GM12878 (cell line): ENCODE data around the gene CNKSR3. TPM values are rescaled to one million over a fixed set of nuclear protein-coding genes. Genes with fewer than 3 reads are reported as not detected.

Experiments used
- ATAC-seq: fragments of 200-7000 bp; cut with Tn5 transposase; 3 replicates; pipeline ENCODE4 v1.9.1; 2020; ENCODE audit warnings: mild to moderate bottlenecking, moderate library complexity
- BruUV-seq: library from RNA; stranded (reverse); fragments of 400-500 nt; replicated peaks from 2 replicates; lab custom pipeline; 2021; lab: Mats Ljungman, UMichigan
- CTCF ChIA-PET: fragments of 300-600 bp; sonication (Branson Sonifier 250); formaldehyde crosslinking; extraction: SDS; loops from one replicate; lab custom pipeline; 2021; ENCODE audit warnings: inconsistent platforms; lab: Yijun Ruan, JAX
- POLR2A ChIA-PET: fragments of 350-600 bp; formaldehyde crosslinking; extraction: SDS; loops from one replicate; lab custom pipeline; 2021; ENCODE audit warnings: inconsistent platforms; lab: Charles Lee
- RAD21 ChIA-PET: fragments of 300-600 bp; sonication (Branson Sonifier 250); formaldehyde crosslinking; loops from one replicate; lab custom pipeline; 2023; ENCODE audit warnings: antibody characterized with exemption; ENCODE audit not compliant: unreplicated experiment; lab: Charles Lee
- SMC1A ChIA-PET: fragments of 300-600 bp; sonication (Branson Sonifier 250); formaldehyde crosslinking; loops from one replicate; lab custom pipeline; 2023; ENCODE audit not compliant: unreplicated experiment, uncharacterized antibody; lab: Charles Lee
- DNase-seq: peaks from one replicate; pipeline ENCODE4 v3.0.0-alpha.2; 2011; ENCODE audit warnings: low read depth, low spot score
- FAIRE-seq: peaks from 3 replicates; lab custom pipeline; 2011; peaks lifted over from hg19 to GRCh38; lab: Jason Lieb, UNC
- H2AFZ ChIP-seq: 2 replicates; pipeline ENCODE4 v1.6.0; 2011; ENCODE audit warnings: low read depth, low read length, control low read depth; ENCODE audit not compliant: control insufficient read depth
- H3K27ac ChIP-seq: 2 replicates; pipeline ENCODE4 v1.5.1; 2011; ENCODE audit warnings: control low read depth; ENCODE audit not compliant: control insufficient read depth, insufficient read depth
- H3K27me3 ChIP-seq, 2 experiments: replicated peaks in 1 of 2; 2 replicates each; pipeline versions ENCODE4 v1.6.0 to v1.6.1; 2011; ENCODE audit warnings: low read length in 1 of 2; ENCODE audit not compliant: control insufficient read depth in 2 of 2, insufficient read depth in 2 of 2
- H3K36me3 ChIP-seq, 2 experiments: 2 replicates each; pipeline ENCODE4 v1.5.1; 2011; ENCODE audit warnings: low read length in 1 of 2; ENCODE audit not compliant: control insufficient read depth in 2 of 2, insufficient read depth in 2 of 2
- H3K4me1 ChIP-seq: 2 replicates; pipeline ENCODE4 v1.6.1; 2011; ENCODE audit warnings: mild to moderate bottlenecking, low read length, moderate library complexity, mixed read lengths; ENCODE audit not compliant: control insufficient read depth, insufficient read depth
- H3K4me2 ChIP-seq: 2 replicates; pipeline ENCODE4 v1.6.0; 2011; ENCODE audit warnings: control low read depth; ENCODE audit not compliant: control insufficient read depth, insufficient read depth
- H3K4me3 ChIP-seq: fragments of 200-600 bp; sonication (generic); 2 replicates; pipeline ENCODE4 v1.5.1; 2016
- H3K79me2 ChIP-seq: 2 replicates; pipeline ENCODE4 v1.6.0; 2011; ENCODE audit warnings: low read length; ENCODE audit not compliant: control insufficient read depth, insufficient read depth
- H3K9ac ChIP-seq: 2 replicates; pipeline ENCODE4 v1.8.0; 2011; ENCODE audit warnings: low read length, control low read depth, mixed read lengths; ENCODE audit not compliant: control insufficient read depth, insufficient read depth
- H3K9me3 ChIP-seq: replicated peaks from 3 replicates; pipeline ENCODE4 v1.5.1; 2011; ENCODE audit warnings: mild to moderate bottlenecking, low read length; ENCODE audit not compliant: control insufficient read depth, insufficient read depth
- H4K20me1 ChIP-seq: 2 replicates; pipeline ENCODE4 v1.6.0; 2011; ENCODE audit not compliant: control insufficient read depth, insufficient read depth
- ATF3 ChIP-seq: IDR thresholded peaks from 2 replicates; pipeline ENCODE4 v1.6.1; 2011; ENCODE audit warnings: low read depth, mild to moderate bottlenecking, low read length, moderate library complexity, borderline replicate concordance; ENCODE audit errors: extremely low read depth
- BMI1 ChIP-seq: fragments of 450-650 bp; IDR thresholded peaks from 2 replicates; pipeline ENCODE4 v1.6.1; 2016; ENCODE audit warnings: mild to moderate bottlenecking, moderate library complexity, borderline replicate concordance
- CEBPB ChIP-seq, 2 experiments: fragments of 150-350 bp in 1 of 2; IDR thresholded peaks; 2 replicates each; pipeline ENCODE4 v1.6.1; 2012 to 2014; ENCODE audit warnings: low read depth in 2 of 2, low read length in 2 of 2, borderline replicate concordance in 1 of 2, inconsistent platforms in 1 of 2
- CEBPZ ChIP-seq: fragments of 150-350 bp; IDR thresholded peaks from 2 replicates; pipeline ENCODE4 v1.6.1; 2016; ENCODE audit warnings: low read depth, low read length
- EGR1 ChIP-seq, 2 experiments: IDR thresholded peaks; 1 replicate in 1 of 2; 2 replicates in 1 of 2; pipeline ENCODE4 v1.6.1; 2011 to 2012; ENCODE audit warnings: low read depth in 2 of 2, low read length in 2 of 2, borderline replicate concordance in 1 of 2, mild to moderate bottlenecking in 1 of 2, moderate library complexity in 1 of 2
- ELK1 ChIP-seq: IDR thresholded peaks from 2 replicates; pipeline ENCODE4 v1.6.1; 2012; ENCODE audit warnings: low read depth, low read length, improper control_type of control experiment
- ESRRA ChIP-seq: IDR thresholded peaks from 2 replicates; pipeline ENCODE4 v1.6.1; 2012; ENCODE audit warnings: mild to moderate bottlenecking, low read length, improper control_type of control experiment
- ETV6 ChIP-seq, 2 experiments: fragments of 450-650 bp in 1 of 2; IDR thresholded peaks in 1 of 2; conservative IDR thresholded peaks in 1 of 2; 2 replicates each; pipeline ENCODE4 v1.6.1; 2014; ENCODE audit warnings: antibody characterized with exemption in 1 of 2, borderline replicate concordance in 1 of 2, low read depth in 1 of 2, mild to moderate bottlenecking in 1 of 2, moderate library complexity in 1 of 2
- JUND ChIP-seq: IDR thresholded peaks from 2 replicates; pipeline ENCODE4 v1.6.1; 2012; ENCODE audit warnings: low read depth, mild to moderate bottlenecking, low read length, improper control_type of control experiment, moderate library complexity
- SREBF2 ChIP-seq: IDR thresholded peaks from 2 replicates; pipeline ENCODE4 v1.6.1; 2012; ENCODE audit warnings: mild to moderate bottlenecking, low read length
- TBL1XR1 ChIP-seq: IDR thresholded peaks from 2 replicates; pipeline ENCODE4 v1.6.1; 2012; ENCODE audit warnings: low read depth, low read length, improper control_type of control experiment
- WGBS: methylation state at CpG from one replicate; pipeline ENCODE4 v1.1.6; 2016; ENCODE audit warnings: low lambda C conversion rate; ENCODE audit not compliant: insufficient replicate concordance, insufficient coverage; ENCODE audit errors: missing lambda C conversion rate; 5-methylcytosine and 5-hydroxymethylcytosine counted together
- in situ Hi-C: fragments of 300-500 bp; cut with MboI; formaldehyde crosslinking; loops from 9 replicates; pipeline ENCODE4 v1.14.3; 2018; ENCODE audit warnings: mixed read lengths
- intact Hi-C: fragments of 100-400 bp; cut with micrococcal nuclease; formaldehyde crosslinking; loops from one replicate; pipeline ENCODE4 v1.14.2; 2022; ENCODE audit not compliant: unreplicated experiment
- polyA plus RNA-seq, 11 experiments: library from polyadenylated mRNA; depleted of rRNA in 4 of 11; unstranded in 6 of 11; stranded (reverse) in 5 of 11; fragments of >200 nt; fragmentation: Nextera tagmentation in 4 of 11; fragmentation: Illumina TruSeq in 1 of 11; extraction: Ambion mirVana in 4 of 11; extraction: Trizol in 1 of 11; gene quantifications; 1 replicate in 1 of 11; 2 replicates in 10 of 11; pipeline versions ENCODE4 v1.2.1 to v1.2.3, GENCODE V29; 2011 to 2016; ENCODE audit warnings: inconsistent platforms in 2 of 11, missing spikeins in 2 of 11, low read depth in 1 of 11
- total RNA-seq, 4 experiments: library from RNA; depleted of rRNA in 3 of 4; stranded (reverse); fragments of >200 nt in 3 of 4; fragmentation: Illumina TruSeq in 1 of 4; extraction: Trizol in 1 of 4; gene quantifications; 2 replicates each; pipeline versions ENCODE4 v1.2.1 to v1.2.3, GENCODE V29; 2013 to 2021

Gene CNKSR3
- total and polyA plus RNA-seq, 10 of the 15 experiments (the other 5 are each of a cell fraction or from before 2014, with no cell fraction given): under 0.01 to 0.48 (median 0.12) TPM; not detected in 2

- POLR2A ChIA-PET: no interaction called here
- no peak for TF ChIP-seq JUND
- TF ChIP-seq, all 136 proteins: peak for 0
- RAD21 ChIA-PET: no interaction called here
- H3K4me1 ChIP-seq: no peaks in the 10 kb centered on the region
- H3K27me3 ChIP-seq: no peaks in the 10 kb centered on the region
- no peak overlapping the region for H2AFZ ChIP-seq
- DNase-seq (no peak), ATAC-seq (no peak), FAIRE-seq (no peak)
- no peak overlapping the region for H3K4me2 ChIP-seq
- H3K4me3 ChIP-seq: no peak overlapping the region
- no peaks in the 10 kb centered on the region for H3K79me2 ChIP-seq
- SMC1A ChIA-PET: no interaction called here
- H3K27ac ChIP-seq: no peak overlapping the region
- BruUV-seq: no TSS peak
- CTCF ChIA-PET: no interaction called here
- no peaks in the 10 kb centered on the region; the same call in 2 of the 3 replicates for H3K9me3 ChIP-seq
- in situ Hi-C loops (no loop called here), intact Hi-C loops (no loop called here)
- 46% methylated on average over 6 of the region's 6 CpGs for WGBS
- no peaks in the 10 kb centered on the region for H3K36me3 ChIP-seq
- no peaks in the 10 kb centered on the region for H4K20me1 ChIP-seq
- no peak overlapping the region for H3K9ac ChIP-seq
Measured at GRCh38 chr6:154529957-154530356, 19.5 kb upstream of the CNKSR3 start.

GRCh38 chr6:154528310-154528915 lies 17.9 kb upstream of the CNKSR3 start:
- ChIA-PET CTCF (no interaction called here), RAD21 (no interaction called here), POLR2A (no interaction called here), SMC1A (no interaction called here)
- Histone ChIP-seq H4K20me1 (no peaks in the 10 kb centered on the region), H3K4me2 (no peak overlapping the region), H3K4me1 (no peaks in the 10 kb centered on the region), H3K27ac (no peak overlapping the region), H2AFZ (no peak overlapping the region), H3K36me3 (no peaks in the 10 kb centered on the region), H3K27me3 (no peaks in the 10 kb centered on the region), H3K9me3 (no peaks in the 10 kb centered on the region; the same call in 2 of the 3 replicates), H3K9ac (no peak overlapping the region), H3K4me3 (no peak overlapping the region), H3K79me2 (no peaks in the 10 kb centered on the region)
- 42% methylated on average over 3 of the region's 3 CpGs for WGBS
- intact Hi-C loops: no loop called here
- no peak for ATAC-seq
- FAIRE-seq: no peak
- in situ Hi-C loops: no loop called here
- BruUV-seq: no TSS peak
- no peak for DNase-seq
- TF ChIP-seq BMI1: no peak
- TF ChIP-seq EGR1 (IDR thresholded peaks at IDR 0.05; ENCODE audit: borderline replicate concordance in 1 of 2, low read depth in 2 of 2, low read length in 2 of 2): no peak
- TF ChIP-seq ETV6 (conservative IDR thresholded peaks at IDR 0.05 in 1 of 2, IDR thresholded peaks at IDR 0.05 in 1 of 2; ENCODE audit: borderline replicate concordance in 1 of 2, low read depth in 1 of 2): no peak
- TF ChIP-seq ESRRA: no peak
- no peak for TF ChIP-seq CEBPB (IDR thresholded peaks at IDR 0.05; ENCODE audit: borderline replicate concordance in 1 of 2, low read depth in 2 of 2, low read length in 2 of 2)
- no peak for TF ChIP-seq CEBPZ
- TF ChIP-seq TBL1XR1: no peak
- no peak for TF ChIP-seq ATF3
- TF ChIP-seq ELK1: no peak
- TF ChIP-seq SREBF2: no peak
